HG03469 (cell line): ENCODE data around the gene CEP112.
"Not testable (repeated sequence)": the region's sequence is repeated elsewhere in the genome, so short reads cannot be mapped to it uniquely, and the experiment has no call there.

Source experiments
- ATAC-seq: cut with Tn5 transposase; IDR thresholded peaks from one replicate; pipeline ENCODE4 v1.9.1; 2021; ENCODE audit warnings: mild to moderate bottlenecking, moderate library complexity, moderate number of reproducible peaks; ENCODE audit not compliant: unreplicated experiment

The CEP112 gene

GRCh38 chr17:66165537-66166123 lies 26.3 kb downstream of the CEP112 start:
- no peak for ATAC-seq

- ATAC-seq: not testable (repeated sequence)
These were observed 36.9 kb downstream of the CEP112 start for GRCh38 chr17:66155055-66155454.

GRCh38 chr17:66152756-66153155 lies 39.2 kb downstream of the CEP112 start:
- no peak for ATAC-seq

- no peak for ATAC-seq
These were observed 41.2 kb downstream of the CEP112 start for GRCh38 chr17:66150708-66151107.

GRCh38 chr17:66149562-66149961 lies 42.4 kb downstream of the CEP112 start:
- no peak for ATAC-seq

- no peak for ATAC-seq
These were observed 45.5 kb downstream of the CEP112 start for GRCh38 chr17:66146394-66146793.

- ATAC-seq: no peak
These were observed 48.2 kb downstream of the CEP112 start for GRCh38 chr17:66143657-66144282.

- no peak for ATAC-seq
These were observed 49.5 kb downstream of the CEP112 start for GRCh38 chr17:66142428-66142827.

GRCh38 chr17:66138120-66138519 lies 53.8 kb downstream of the CEP112 start:
- ATAC-seq: no peak

- no peak for ATAC-seq
These were observed 56.0 kb downstream of the CEP112 start for GRCh38 chr17:66135896-66136295.

GRCh38 chr17:66135219-66135618 lies 56.7 kb downstream of the CEP112 start:
- ATAC-seq: no peak

- ATAC-seq: no peak
These were observed 62.2 kb downstream of the CEP112 start for GRCh38 chr17:66129759-66130158.

GRCh38 chr17:66126231-66126630 lies 65.7 kb downstream of the CEP112 start:
- ATAC-seq: no peak

- ATAC-seq: no peak
These were observed 68.8 kb downstream of the CEP112 start for GRCh38 chr17:66123163-66123562.

GRCh38 chr17:66115246-66115645 lies 76.7 kb downstream of the CEP112 start:
- no peak for ATAC-seq

- ATAC-seq: no peak
These were observed 77.3 kb downstream of the CEP112 start for GRCh38 chr17:66114609-66115008.

- ATAC-seq: no peak
These were observed 84.2 kb downstream of the CEP112 start for GRCh38 chr17:66107731-66108130.

GRCh38 chr17:66098040-66098439 lies 93.9 kb downstream of the CEP112 start:
- no peak for ATAC-seq

GRCh38 chr17:66094727-66095126 lies 97.2 kb downstream of the CEP112 start:
- ATAC-seq: no peak

GRCh38 chr17:66091445-66092080 lies 100.4 kb downstream of the CEP112 start:
- no peak for ATAC-seq

GRCh38 chr17:66089764-66090163 lies 102.2 kb downstream of the CEP112 start:
- no peak for ATAC-seq

GRCh38 chr17:66088173-66088572 lies 103.8 kb downstream of the CEP112 start:
- no peak for ATAC-seq
